ENCODE measurements around the gene LRP5.

DNA sequence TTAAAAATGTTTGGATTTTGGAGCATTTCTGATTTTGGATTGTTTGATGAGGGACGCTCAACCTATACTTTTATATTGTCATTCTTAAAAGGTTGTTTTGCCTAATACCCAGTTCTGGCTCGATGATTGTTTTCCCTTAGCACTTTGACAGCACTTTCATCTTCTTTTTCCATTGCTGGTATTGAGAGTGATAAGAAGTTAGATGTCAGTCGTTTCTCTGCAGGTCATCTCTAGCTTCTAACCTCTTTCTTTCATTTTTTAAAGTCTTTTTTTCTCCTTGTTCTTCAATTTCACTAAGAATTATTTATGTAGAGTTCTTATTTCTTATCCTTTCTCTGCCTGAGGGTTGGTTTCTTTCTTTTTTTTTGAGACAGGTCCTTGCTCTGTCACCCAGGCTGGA, 167.0 kb downstream of the LRP5 start:
- TF ChIP-seq GATA2 (IDR thresholded peaks at IDR 0.05; ENCODE audit: low read depth, low read length) (no peak), GATA3 (IDR thresholded peaks at IDR 0.05; ENCODE audit: low read depth, low read length) (no peak)

Measured in SH-SY5Y (cell line).